GM19397 (cell line): ENCODE measurements around the gene MTR.
A peak's percentile ranks its signal among the peaks of the same experiment; 100 is the strongest.

Experiments
- ATAC-seq: cut with Tn5 transposase; IDR thresholded peaks from one replicate; pipeline ENCODE4 v1.9.1; 2021; ENCODE audit warnings: mild to moderate bottlenecking, moderate library complexity; ENCODE audit not compliant: unreplicated experiment

The MTR gene

GRCh38 chr1:236795035-236795756 is at the start of gene MTR:
TSS of gene MTR (plus strand) at chr1:236795292. CDS start at chr1:236795704, 412 bp downstream.
- ATAC-seq, result peak; percentile 99

GRCh38 chr1:236746785-236747184 is 48.3 kb upstream of the MTR start:
- ATAC-seq, result no peak

- no peak for ATAC-seq
These were observed 47.6 kb upstream of the MTR start for GRCh38 chr1:236747311-236747985.

DNA sequence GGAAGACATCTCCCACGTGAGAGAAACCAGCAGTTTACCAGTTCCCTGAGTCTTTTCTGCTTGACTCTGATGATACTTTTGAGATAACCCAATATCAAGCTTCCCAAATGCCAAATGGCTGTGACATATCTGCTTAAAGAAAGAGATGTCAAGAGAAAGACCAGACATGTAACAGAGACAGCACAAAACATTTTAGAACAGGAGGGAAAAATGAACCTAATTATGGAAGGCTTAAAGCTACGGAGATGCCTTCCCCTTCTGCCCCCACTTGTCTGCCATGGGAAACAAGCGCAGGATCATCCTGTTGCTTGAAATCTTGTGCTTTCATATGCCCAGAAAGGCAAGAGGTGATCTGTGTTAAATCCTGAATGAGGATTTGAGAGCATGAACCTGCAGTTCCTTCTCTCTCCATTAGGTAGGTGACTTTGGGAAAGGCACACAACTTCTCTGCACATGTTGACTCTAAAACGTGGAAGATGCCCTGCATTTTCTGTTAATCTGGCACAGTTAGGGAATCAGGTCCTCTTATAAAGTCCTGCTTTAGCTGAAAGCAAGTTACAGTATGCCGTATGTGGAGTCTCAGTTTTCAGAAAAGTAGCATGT is 46.7 kb upstream of the MTR start:
- no peak for ATAC-seq

DNA sequence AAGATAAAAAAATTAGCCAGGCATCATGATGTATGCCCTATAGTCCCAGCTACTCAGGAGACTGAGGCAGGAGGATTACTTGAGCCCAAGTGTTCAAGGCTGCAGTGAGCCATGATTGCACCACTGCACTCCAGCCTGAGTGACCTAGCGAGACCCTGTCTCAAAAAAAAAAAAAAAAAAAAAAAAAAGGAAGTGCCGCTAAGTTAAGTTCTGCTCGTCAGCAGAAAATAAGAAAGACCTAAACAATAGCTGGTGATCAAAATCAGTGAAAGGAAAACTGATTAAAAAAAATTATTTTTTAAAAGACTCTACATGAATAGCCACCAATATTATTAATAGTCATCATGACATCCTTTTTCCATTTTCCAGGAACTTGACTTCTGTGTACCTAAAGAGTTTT is 44.2 kb upstream of the MTR start:
- no peak for ATAC-seq

DNA sequence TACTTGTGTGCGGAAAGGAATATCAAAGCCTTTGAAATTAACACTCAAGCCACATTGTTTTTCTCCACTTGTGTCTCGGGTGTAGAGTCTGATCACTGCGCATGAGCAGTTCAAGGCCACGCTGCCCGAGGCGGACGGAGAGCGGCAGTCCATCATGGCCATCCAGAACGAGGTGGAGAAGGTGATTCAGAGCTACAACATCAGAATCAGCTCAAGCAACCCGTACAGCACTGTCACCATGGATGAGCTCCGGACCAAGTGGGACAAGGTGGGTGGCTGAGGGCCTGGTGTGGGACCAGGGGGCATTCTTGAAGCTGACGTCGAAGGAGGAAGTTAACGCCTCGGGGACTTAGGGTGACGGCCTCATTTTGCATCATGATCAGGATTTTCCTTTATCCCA is 43.7 kb upstream of the MTR start:
- ATAC-seq, result no peak

DNA sequence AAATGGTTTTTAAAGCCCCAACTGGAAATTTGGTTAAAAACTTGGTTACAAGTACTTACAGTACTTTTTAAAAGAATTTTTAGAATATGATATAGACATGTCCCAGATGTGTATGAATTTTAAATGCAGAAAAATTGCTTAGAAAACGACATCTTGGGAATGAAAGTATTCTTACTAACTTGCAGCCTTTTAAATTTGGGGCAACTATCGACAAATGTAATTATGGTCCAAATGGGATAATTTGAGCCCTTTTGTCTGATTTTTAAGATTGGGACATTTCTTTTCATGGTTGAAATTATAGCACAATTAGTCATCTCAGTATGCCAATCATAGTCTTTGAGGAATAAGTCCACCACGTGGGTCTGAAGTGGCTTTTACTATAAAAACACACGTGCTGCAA is 43.2 kb upstream of the MTR start:
- ATAC-seq, result no peak

DNA sequence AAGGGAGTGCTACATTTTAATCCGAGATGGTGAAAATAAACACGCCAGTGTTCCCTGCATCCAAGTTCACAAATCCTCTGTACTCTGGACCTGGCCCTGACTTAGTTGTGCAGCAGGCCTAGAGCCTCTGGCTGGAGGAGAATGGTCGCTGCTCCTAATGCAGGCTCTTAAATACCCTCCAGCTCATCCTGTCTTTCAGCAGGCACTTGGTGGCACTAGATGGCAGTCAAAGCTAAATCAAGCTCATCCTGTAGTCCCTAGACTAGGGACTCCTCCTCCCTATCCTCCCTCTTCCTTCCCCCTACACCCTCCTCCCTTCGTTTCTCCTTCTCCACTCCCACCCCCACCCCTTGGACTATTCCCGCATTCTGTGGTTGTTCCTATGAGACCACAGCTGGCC is 41.6 kb upstream of the MTR start:
- ATAC-seq, result no peak

DNA sequence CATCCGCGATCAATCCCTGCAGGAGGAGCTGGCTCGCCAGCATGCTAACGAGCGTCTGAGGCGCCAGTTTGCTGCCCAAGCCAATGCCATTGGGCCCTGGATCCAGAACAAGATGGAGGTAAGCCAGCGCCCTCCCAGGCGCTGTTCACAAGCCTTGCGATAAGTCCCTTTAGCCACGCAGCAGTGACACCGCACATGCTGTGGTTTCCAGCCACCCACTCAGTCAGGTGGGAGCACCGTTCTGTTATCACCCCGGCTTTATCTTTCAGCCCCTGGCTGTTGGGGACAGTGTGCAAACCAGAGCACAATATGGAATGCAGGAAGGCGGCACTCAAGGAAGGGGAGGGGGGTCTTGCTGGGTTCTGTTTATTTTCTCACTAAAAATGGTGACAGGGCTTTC is 41.1 kb upstream of the MTR start:
- ATAC-seq, result no peak

DNA sequence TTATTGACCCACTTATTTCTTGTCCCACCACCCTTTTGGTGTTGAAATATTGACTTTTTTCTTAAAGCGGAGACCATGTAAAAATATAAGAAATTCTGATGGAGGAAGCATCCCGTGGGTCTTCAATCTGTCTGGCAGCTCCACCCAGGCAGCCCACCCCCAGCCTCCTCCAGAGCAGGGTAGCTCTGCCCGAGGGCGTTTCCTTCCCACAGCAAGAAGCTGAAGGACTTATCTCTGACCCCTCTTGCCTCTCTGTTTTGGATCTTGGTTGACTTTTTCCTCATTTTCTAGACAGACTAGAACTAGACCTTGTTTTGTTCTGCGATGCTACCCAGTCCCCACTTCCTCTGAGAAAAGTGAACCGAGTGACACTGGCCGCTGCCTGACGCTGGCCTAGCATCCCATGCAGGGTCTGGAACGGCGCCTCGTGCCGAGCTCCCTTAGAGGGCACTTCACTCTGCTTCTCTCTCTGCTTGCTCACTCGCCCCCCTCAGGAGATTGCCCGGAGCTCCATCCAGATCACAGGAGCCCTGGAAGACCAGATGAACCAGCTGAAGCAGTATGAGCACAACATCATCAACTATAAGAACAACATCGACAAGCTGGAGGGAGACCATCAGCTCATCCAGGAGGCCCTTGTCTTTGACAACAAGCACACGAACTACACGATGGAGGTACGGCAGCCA is 40.4 kb upstream of the MTR start:
- no peak for ATAC-seq

- no peak for ATAC-seq
These were observed 37.5 kb upstream of the MTR start for GRCh38 chr1:236757640-236758039.

DNA sequence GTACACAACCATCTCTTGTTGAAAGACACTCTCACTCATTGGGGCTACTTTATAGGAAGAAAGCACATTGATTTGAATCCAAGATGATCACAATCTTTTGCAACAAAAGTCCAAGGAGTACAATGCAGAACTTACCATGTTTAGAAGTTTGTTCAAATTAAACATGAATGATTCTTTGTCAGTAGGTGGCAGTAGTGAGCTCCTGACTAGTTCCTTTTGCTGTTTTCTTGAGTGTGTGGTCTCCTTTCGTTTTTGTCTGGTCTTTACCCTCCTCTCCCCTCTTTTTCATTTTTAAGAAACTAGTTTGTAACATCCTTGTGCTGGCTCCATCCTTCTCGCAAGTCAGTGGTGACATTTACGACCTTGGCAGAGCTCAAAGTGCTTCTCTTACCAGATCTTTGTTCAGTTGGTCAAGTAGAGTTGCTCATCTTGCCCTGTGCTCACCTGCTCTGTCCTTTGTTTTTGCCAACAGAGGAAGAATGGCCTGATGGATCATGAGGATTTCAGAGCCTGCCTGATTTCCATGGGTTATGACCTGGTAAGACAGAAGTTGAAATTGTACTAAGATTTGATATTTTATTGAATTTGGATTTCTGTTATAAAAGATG is 35.7 kb upstream of the MTR start:
- no peak for ATAC-seq

GRCh38 chr1:236760480-236760879 is 34.6 kb upstream of the MTR start:
- ATAC-seq, result no peak

DNA sequence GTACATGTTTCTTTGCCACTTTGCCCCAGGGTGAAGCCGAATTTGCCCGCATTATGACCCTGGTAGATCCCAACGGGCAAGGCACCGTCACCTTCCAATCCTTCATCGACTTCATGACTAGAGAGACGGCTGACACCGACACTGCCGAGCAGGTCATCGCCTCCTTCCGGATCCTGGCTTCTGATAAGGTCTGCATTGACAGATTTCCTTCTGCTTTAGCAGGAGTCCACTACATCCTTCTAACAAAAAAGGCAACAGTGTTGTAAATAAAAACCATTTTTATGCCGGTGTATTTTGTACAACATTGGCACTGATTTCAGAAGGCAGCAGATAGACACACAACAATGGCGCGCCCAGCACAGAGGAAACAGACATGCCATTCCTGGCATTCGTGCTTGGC is 34.1 kb upstream of the MTR start:
- ATAC-seq, result no peak

- no peak for ATAC-seq
These were observed 33.5 kb upstream of the MTR start for GRCh38 chr1:236761397-236762132.

- no peak for ATAC-seq
These were observed 32.7 kb upstream of the MTR start for GRCh38 chr1:236762410-236762809.

GRCh38 chr1:236765831-236766230 is 29.3 kb upstream of the MTR start:
- ATAC-seq, result no peak

DNA sequence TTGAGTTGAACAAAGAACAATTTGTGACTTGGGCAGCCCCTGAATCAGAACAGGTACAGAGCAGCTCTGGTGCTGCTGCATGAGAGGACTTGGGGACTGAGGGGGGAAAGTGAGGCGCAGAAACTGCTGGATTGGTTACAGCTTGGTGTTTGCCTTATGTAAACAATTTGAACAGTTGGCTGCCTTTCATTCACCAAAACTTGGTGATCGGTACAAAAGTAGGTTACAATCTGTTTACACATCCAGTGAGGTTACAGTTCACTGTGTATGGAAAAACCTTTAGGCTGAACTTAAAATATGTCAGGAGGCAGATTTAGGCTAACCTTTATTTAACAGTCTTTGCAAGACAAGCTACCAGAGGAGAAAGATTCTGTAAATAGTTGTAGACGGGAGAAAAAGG is 28.6 kb upstream of the MTR start:
- ATAC-seq, result no peak

GRCh38 chr1:236767276-236767675 is 27.8 kb upstream of the MTR start:
- ATAC-seq, result no peak

DNA sequence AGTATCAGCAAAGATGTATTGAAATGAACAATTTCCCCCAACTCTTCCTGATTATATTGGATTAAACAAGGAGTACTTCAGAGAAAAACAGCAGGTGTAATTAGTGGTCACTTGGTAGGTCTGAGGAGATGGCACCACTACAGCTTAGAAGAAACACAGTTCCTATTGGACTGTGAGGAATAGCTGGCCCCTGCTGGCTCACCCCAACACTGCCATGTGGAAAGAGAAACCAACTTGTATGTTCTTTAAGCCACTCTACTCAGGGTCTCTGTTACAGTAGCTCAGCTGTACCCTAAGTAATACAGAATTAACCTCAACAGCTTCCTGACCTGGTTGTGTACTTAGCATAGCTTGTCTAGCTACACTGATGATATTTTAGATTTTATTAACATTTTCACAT is 26.5 kb upstream of the MTR start:
- no peak for ATAC-seq

- no peak for ATAC-seq
These were observed 21.2 kb upstream of the MTR start for GRCh38 chr1:236773919-236774318.
